ENCODE data around the gene THSD4.

DNA sequence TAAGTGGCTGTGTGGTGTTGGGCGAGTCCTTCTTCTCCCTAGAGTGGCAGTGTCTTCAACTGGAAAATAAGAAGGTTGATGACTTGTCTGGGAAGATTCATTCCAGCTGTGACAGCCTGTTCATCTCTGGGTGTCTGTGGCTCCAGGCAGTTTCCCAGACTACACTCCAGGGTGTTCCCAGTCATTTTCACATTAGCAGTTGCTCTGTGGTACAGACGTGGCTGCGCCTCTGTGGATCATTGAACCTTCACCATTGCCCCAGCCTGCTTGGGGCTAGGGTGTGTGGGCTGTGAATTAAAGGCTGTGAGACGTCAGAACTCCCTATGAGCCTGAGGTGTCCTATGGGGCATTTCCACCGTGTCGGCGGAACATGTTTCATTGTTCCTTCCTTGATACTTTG lies 455.5 kb downstream of the THSD4 start:
- TF ChIP-seq POLR2AphosphoS5 (IDR thresholded peaks at IDR 0.05; ENCODE audit: borderline replicate concordance, low read depth, low read length) (no peak), EZH2 (IDR thresholded peaks at IDR 0.05) (no peak)

All from SK-N-MC (cell line).